Hematopoietic multipotent progenitor cell treated with erythropoietin and hydrocortisone succinate and interleukin-3 and kit ligand, for 17 days (in vitro differentiated cells): ENCODE measurements around the gene SSH2.
A peak's percentile ranks its signal among the peaks of the same experiment; 100 is the strongest.

Source experiments
- DNase-seq: peaks from one replicate; pipeline ENCODE4 v3.0.0-alpha.2; 2015; ENCODE audit warnings: low spot score

Gene SSH2

DNA sequence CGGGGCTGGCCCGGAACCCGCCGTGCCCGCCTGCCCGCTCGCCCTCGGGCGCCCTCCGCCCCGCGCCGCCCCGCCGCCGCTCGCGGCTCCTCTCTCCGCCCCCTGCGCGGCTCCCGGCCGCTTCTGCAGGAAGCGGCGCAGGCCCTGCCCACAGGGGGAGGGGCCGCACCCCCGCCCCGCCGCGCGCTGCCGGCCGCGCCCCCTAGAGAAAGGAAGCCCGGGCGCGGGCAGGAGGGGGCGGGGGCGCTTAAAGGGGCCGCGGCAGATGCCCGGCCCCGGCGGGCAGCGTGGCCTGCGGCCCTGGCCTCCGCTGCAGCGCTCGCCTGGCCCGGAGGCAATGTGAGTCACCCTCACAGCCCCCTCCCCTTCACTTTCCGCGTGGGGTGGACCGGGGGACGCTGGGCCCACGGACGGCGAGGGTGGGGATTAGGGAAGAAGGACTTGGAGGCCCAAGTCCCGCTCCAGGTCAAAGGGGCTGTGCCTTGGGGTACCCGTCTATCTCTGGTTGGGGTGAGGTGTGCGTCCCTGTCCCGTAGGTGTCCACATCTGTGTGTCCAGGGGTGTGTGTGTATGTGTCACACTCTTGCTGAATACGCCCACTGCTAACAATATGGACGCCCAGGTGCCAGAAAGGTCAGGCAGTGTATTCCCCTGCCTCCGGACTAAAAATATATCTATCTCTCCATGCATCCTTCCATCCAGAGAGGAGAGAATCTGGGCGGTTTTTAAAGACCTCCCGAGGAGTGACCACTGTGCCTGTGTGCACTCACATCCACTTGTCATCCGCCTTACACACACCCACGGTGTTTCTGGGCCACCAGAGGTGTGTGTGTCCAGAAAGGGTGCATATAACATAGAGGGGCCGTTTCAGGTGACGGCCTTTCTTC lies 340.3 kb downstream of the SSH2 start, which contains the start of gene GIT1:
GIT1 (minus strand) TSS at position 125 of the 887 bp plus-strand sequence. CDS start 270 bp downstream, outside the sequence.
- peak; percentile 47 for DNase-seq

DNA sequence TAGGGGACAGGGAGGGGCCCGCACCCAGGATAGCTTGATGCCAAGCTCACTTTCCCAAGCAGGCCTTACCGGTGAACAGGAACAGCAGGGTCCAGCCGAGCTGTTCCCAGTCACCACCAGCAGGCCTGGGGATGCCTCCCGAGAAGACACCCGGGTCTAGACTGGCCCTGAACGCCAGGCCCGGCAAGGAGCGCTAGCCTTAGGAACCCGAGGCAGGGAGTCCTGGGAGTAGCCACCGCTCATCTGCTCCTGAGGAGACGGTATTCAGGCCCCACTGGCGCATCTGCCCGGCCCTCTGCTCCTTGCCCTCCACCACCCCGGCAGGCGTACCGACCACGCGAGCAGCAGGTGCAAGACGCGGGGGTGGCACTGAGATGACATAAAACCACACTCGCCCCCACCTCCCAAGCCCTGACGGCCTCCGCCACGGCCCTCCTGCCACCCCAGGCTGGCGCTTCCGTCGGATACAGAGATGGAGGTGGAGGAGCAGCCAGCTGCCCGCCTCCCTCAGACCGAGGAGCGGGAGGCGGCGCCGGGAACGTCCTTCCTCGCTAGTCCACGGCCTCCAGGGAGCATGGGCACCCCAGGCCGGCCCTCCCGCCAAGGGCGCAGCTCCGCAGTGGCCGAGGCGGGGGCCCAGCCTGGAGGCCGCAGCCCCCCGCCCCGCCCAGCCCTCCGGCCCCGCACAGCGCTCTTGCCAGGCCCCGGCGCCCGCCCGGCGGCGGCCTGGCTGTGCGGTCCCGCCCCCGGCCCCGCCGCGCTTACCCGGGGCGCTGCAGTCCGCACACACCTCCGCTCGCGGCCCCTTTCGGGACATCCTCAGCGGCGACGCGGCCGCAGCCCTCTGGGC lies 341.2 kb downstream of the SSH2 start:
- DNase-seq = no peak

DNA sequence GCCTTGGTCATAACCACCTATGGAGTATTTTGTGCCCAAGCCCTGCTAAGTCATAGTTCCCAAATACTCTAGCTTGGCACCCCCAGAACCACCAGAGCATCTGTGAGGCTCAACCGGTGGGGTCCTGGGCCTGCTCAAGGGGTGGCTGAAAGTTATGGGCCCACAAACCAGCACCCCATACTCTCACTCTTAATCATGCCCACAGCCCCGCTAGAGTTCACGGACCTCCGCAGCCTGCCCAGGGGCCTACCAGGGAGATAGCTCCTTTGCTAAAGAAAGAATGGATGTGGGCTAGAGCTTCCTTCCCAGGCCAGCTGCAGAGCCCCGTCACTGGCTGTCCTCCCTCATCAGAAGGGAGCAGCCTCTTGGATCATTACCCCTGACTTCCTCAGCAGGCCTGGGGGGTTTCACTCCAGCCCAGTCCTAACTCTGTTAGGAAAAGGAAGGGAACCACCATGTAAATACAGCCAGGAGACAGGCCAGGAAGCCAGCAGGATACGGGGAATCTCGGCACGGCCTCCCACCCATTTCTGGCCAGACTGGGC lies 341.9 kb downstream of the SSH2 start:
- no peak for DNase-seq

DNA sequence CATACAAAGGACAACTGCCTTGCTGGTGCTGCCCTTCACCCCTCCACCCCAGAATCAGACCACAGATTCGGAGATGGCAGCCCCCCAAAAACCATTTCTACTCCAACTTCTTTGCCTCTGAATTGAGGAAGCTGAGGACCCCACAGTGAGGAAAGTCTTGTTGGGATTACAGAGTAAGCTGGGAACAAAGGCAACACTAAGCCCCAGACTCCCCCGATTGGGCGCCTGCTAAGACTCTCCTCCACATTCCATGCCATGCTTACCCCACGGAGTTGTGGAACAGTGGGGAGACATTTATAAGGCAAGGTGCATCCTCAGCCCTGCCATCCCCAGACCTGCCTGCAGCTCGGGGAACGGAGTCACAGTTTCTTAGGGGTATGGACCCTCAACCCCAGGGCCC lies 342.4 kb downstream of the SSH2 start:
- DNase-seq = no peak

DNA sequence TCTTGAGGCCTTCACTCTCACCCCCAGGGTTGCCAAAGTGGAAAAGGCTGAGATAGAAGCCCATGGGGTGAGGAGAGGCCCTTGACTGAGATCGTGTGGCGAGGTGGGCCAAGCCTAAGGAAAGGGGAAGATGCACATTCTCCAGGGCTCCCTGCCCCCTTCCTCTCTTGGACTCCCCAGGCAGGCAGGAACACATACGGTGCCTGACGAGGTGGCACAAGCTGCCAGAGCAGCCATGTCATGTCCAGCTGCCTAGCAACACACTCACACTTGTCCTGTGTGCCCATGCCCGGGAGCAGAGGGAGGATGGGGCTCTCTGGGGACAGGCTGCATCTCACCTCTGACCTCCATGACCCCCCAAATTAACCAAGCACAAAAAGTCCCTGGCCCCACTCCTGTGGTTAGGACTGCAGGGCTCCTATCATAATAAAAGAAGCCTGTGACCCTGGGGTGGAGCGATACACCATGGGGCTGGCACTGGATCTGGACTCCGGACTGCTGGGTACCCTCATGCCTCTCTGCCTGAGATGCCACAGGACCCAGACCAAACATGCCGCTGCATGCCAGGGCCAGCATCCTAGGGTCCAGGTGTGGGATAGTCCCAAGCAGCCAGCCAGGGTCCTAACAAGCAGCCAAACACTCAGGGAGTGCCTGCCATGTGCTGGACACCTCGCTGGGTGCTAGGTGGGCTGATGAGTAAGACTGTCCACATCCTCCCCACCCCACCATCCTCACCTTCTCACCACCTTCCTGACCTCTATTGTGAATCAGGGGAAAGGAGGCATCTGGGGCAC lies 343.2 kb downstream of the SSH2 start:
- no peak for DNase-seq

DNA sequence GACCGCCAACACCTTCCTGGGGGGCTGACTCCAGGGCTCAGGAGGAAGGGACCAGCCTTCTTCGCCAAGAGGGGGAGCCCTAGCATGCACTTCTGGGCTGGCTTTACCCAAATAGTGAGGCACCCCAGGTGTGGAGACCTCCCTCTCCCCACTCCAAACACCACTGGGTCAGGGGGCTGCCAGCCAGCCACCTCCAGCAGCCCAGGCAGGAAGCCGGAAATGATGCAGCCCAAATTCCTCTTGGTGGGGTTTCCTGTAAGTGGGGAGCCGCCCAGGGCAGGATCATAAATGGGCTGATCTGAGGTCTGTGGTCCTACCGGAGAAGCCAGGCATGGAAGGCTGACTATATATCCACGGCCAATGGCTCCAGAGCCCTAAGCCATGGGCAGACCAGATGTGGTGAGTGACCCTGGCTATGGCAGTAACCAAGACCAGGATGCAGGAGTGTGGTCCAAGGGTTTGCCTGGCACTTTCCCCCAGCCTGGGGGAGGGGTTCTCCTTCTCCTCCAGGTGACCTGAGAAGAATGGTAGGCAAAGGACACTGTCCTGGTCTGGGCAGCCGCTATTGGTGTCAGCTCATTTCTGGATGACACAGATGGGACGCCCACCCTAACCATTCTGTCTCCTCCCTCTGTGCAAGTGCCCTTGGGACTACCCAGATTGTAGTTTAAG lies 344.8 kb downstream of the SSH2 start:
- DNase-seq = no peak

DNA sequence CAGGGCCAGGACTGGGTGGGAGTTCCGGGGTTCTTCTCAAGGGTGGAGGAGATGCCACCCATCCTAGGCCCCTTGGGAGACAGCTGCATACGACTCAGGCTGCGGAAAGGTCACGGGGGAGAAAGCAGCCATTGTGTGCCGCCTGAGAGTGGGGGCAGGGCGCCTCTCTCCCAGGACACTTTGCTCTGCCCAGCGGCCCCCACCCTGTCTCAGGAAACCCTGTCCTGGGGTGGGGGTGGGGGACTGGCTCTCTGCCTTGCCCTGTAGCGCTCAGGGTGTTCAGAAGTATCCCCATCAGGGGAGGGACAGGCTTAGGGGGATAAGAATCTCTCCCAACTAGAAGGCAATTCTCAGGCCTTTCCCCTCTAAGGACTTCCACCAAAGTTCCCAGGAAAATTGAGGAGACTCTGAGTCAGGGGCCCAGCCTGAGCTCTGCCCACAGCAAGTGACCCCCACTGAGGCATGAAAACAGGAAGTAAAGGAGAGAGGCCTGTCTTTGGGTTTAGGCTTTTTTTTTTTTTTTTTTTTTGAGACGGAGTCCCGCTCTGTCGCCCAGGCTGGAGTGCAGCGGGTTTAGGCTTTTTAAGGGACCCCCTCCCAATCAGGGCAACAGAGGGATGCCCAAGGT lies 345.5 kb downstream of the SSH2 start:
- no peak for DNase-seq

DNA sequence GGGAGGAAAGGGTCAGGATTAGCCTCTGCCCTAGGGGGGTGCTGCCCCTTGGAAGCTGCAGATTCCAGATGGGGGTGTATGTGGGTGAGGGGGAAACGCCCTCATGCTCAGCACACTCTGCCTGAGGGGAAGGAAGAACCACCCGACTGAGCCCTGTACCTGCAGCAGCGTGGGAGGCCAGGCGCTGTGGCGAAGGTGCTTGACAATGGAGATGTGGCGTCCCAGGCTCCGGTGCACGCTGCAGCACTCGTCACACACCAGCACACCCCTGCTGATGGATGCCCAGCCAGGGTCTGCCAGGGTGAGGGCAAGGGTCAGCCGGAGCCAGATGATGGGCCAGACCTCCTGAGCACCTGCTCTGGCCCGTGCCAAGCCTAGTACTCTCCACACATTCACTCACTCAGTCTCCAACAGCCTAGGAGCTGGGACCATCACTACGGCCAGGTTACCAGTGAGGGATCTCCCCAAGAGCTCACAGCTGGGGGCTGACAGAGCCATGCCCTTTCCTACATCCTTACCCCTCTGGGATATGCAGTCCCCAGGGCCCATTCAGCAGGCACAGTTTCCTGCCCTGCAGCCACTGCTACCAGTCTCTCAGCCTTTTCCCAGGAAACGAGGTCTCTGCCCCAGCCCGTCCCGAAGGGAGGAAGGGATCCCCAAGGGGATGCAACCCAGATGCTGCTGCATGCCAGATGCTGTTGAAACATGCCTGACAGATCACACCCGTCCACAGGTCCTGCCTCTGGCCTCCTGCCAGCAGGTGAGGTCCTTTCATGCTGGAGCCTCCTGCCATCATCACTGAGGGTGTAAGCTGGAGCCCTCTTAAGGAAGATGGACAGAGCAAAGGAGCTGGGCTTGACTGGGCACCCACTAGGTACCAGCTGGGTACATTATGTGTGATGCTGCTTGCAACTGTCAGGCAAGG lies 346.4 kb downstream of the SSH2 start:
- no peak for DNase-seq

DNA sequence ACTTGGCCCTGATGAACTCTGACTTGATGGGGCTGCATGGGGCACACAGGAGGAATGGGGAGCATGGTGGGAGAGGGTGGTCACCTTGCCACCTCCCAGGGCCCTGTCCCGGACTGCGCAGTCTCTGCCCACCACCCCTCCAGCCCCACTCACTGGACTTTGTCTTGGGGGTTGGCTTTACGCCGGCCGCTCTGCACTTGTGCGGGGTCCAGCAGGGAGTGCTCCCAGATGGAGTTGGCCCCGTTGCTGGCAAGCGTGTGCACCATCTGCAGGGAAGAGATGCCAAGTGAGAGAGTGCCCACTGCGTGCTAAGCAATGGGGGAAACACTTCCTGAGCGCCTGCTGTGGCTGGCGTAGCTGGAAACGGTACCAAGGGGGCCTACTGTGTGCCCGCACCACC lies 347.3 kb downstream of the SSH2 start:
- DNase-seq = no peak

DNA sequence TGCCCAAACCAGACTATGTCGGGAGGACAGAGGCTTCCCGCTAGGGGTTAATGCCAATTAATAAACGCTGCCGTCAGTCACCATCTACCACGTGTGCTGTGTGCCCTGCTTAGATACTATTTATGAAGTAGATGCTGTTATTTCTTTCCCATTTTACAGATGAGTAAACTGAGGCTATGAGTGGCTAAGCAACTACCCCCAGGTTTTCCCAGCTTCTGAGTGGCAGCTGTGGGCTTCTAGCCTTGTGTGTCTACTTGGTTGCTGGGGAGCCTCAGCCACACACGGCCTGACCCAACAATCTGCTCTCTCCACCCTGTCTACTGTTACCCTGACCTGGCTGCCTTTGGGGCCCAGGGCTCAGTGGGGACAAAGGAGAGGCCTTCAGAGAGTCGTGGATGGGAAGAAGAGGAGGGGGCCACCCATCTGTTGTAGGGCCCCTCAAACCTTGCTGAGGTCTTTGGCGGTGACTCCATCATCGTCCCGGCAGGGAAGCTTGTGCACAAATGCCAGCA lies 347.7 kb downstream of the SSH2 start:
- DNase-seq = no peak

DNA sequence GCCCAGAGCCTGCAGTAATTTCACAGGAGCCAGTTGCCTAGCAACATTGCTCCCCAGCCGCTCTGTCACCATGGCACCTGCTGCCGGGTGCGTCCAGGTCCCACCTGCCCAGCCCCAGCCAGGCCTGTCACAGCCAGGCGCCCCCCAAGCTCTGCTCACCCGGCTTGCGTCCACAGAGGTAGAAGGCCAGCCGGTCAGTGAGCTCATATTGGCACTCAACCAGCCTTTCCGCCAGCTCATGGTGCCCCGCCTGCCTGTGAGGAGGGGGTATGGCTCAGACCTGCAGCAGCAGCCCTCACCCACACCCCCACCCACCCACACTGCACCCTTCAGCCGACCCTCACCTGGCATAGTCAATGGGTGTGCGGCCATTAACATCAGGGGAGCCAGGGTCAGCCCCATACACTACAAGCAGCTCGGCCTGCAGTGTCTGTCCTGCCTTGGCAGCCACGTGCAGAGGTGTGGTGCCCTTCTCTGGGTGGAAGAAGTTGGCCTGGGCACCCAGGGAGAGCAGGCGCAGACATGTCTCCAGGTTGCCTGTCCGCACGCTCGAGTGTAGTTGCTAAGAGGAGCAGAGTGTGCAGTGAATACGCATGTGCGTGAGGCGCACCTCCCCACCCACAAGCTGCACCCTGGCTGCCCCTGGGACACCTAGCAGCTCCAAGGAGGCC lies 348.3 kb downstream of the SSH2 start:
- no peak for DNase-seq

DNA sequence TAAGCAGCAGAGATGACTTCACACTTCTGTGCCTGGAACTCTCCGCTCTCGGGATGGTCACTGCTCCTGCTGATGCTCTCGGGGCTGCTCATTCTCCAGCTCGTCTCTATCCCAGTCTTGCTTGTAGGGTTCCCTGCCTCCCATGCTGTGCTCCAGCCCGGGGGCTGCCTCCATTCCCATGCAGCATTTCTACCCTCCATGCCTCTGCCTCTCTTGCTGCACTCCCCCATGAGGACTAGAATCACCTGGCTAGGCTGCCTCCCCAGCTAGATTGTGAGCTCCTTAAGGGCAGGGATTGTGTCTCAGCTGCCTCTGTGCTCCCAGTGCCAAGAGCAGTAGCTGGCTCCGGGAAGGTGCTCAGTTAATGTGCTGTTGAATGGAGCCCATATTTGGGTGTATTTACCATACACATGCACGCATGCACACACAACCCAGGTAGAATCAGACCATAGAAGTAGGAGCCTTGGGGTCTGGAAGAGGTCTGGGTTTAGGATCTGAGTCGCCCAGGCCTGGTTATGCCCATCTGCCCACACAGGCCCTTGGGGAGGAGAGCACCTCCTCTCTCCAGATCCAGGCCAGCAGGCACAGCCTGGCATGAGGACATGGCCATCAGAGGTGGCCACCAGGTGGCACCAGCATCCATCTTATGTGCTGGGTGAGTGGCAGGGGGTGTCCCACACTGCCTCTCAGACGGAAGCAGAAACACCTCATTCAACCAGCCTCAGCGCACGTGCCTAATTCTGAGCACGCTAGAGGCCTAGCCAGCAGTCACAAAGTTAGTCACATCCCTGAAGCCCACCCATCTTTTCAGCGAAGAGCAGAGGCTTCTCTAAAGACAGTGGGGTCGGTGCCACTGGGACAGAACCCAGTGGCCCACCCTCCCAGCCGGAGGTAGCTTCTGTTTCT lies 349.9 kb downstream of the SSH2 start:
- DNase-seq = peak; percentile 55

DNA sequence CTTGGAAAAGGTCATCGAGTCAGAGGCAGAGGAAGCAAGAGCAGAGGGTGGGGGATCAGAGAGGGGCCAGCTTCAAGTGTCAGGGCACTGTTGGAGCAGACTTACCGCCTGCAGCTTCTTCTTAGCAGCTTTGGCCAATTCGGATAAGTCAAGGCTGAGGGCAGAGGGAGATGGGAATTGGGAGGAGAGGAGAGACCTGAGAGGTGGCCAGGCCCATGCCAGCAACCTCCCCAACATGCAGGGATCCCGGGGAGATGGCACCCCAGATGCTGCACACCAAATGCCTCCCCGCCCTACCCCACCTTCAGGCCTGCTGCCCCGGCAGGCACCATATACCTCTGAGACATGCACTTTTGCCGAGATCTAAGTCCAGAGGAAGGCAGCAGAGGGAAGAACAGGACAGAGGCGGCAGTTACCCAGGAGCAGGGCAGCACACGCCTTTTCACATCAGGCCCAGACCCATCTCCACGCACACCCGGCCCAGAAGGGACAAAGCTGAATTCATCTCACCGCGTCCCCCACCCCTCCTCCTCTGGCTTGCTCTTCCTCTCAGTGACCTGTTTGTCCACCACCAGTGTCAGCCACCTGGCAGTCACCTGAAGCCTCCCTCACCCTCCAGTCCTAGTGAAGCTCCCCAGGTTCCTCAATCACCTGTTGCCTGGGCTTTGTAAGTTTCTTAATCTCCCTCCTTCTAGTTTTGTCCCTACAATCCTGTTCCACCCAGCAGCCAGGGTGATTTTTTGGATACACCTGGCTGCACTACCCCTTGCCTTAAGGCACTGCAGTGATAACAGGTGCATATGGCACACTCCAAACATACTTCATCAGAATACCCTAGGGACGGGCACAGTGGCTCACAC lies 351.2 kb downstream of the SSH2 start:
- DNase-seq = no peak

DNA sequence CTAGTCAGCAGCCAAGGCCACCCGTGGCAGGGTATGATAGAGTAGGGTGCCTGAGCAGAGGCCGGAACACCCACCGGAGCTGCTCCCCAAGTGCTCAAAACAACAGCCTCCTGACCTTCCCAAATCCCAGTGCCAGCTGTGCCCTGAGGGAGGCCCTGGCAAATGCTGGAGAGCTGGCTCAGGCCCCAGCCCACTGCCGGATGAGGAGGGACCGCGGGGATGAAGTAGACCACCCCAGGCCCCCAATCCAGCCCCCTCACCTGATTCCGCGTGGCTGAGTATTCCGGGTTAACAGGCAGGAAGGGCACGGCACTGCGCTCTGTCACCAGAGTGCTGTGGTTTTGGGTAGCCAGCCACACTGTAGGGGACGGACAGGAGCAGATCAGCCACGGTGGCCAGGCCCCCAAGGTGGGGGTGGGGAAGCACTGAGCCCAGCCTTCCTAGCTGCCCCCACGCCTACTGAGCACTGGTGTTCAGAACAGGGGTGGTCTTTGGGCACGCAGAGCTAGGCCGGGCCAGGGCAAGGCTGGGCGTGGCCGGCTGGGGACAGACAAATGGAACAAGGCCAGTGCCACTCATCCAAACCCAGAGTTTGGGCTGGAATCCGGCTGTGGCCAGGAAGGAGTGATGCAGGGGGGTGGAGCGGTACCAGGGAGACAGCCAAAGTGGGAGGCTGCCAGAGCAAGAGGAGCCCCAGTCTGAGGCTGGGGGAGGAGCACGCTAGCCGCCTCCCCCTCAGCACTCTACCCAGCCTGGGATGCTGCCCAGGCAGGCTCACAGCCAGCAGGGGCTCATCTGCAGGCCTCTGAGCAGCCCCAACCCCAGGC lies 352.4 kb downstream of the SSH2 start:
- DNase-seq = no peak

DNA sequence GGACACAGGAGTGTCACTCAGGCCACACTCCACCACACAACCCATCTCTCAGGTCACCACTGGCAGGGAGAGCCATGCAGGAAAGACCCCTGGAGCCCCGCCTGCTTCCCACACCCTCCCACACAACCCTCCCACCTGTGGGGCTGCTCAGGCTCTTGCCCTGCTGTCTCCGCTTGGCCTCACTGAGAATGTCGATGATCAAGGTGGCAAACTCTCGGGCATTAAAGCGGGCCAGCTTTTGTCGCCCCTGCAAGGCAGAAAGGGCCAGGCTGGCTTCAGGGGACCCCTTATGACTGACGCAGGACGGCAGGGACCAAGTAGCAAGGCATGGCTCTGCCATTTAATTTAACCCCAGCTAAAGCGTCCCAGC lies 353.0 kb downstream of the SSH2 start:
- no peak for DNase-seq
